Smooth muscle cell (in vitro differentiated cells): ENCODE measurements around the gene GIMAP1. TPM values are rescaled to one million over a fixed set of nuclear protein-coding genes. Genes with fewer than 3 reads are reported as not detected.
"Not testable (repeated sequence)": the region's sequence is repeated elsewhere in the genome, so short reads cannot be mapped to it uniquely, and the experiment has no call there.

Experiments
- DNase-seq: peaks from one replicate; lab custom pipeline; 2025; ENCODE audit not compliant: unreplicated experiment; lab: John Stamatoyannopoulos, UW
- H2AFZ ChIP-seq: fragments of 200-600 bp; sonication (generic); 2 replicates; pipeline ENCODE4 v1.6.0; 2016; ENCODE audit warnings: antibody characterized with exemption, low read depth, mild to moderate bottlenecking
- H3F3A ChIP-seq: fragments of 200-600 bp; sonication (generic); 2 replicates; pipeline ENCODE4 v1.6.0; 2017; ENCODE audit warnings: antibody characterized with exemption, low read depth
- H3K27ac ChIP-seq: fragments of 200-600 bp; sonication (generic); 2 replicates; pipeline ENCODE4 v1.5.1; 2016; ENCODE audit warnings: low read depth, mild to moderate bottlenecking
- H3K27me3 ChIP-seq: fragments of 200-600 bp; sonication (generic); 2 replicates; pipeline ENCODE4 v1.6.1; 2016; ENCODE audit warnings: low read depth, mild to moderate bottlenecking
- H3K36me3 ChIP-seq: fragments of 200-600 bp; sonication (generic); 2 replicates; pipeline ENCODE4 v1.5.1; 2016; ENCODE audit warnings: low read depth
- H3K4me1 ChIP-seq: fragments of 200-600 bp; sonication (generic); 2 replicates; pipeline ENCODE4 v1.5.1; 2016; ENCODE audit warnings: low read depth
- H3K4me2 ChIP-seq: fragments of 200-600 bp; sonication (generic); 2 replicates; pipeline ENCODE4 v1.6.0; 2016; ENCODE audit warnings: mild to moderate bottlenecking
- H3K4me3 ChIP-seq: fragments of 200-600 bp; sonication (generic); 2 replicates; pipeline ENCODE4 v1.5.1; 2016; ENCODE audit warnings: mild to moderate bottlenecking
- H3K79me2 ChIP-seq: fragments of 200-600 bp; sonication (generic); 2 replicates; pipeline ENCODE4 v1.6.0; 2016; ENCODE audit warnings: low read depth, mild to moderate bottlenecking
- H3K9ac ChIP-seq: fragments of 200-600 bp; sonication (generic); 2 replicates; pipeline ENCODE4 v1.6.0; 2016; ENCODE audit warnings: low read depth
- H3K9me3 ChIP-seq: fragments of 200-600 bp; sonication (generic); replicated peaks from 2 replicates; pipeline ENCODE4 v1.5.1; 2016; ENCODE audit warnings: low read depth
- H4K20me1 ChIP-seq: fragments of 200-600 bp; sonication (generic); 2 replicates; pipeline ENCODE4 v1.6.0; 2016; ENCODE audit warnings: low read depth
- CTCF ChIP-seq: fragments of 200-600 bp; sonication (generic); IDR thresholded peaks from 2 replicates; pipeline ENCODE4 v1.5.1; 2017; ENCODE audit warnings: borderline replicate concordance, mild to moderate bottlenecking, antibody characterized with exemption; ENCODE audit not compliant: insufficient read depth, poor library complexity, severe bottlenecking
- WGBS: methylation state at CpG from one replicate; pipeline ENCODE4 v1.1.7; 2016; ENCODE audit warnings: low lambda C conversion rate; 5-methylcytosine and 5-hydroxymethylcytosine counted together
- polyA plus RNA-seq: library from polyadenylated mRNA; unstranded; fragments of >200 nt; fragmentation: Nextera tagmentation; extraction: Ambion mirVana; gene quantifications from 2 replicates; pipeline ENCODE4 v1.2.1, GENCODE V29; 2016
- total RNA-seq: library from RNA; depleted of rRNA; stranded (reverse); fragments of >200 nt; gene quantifications from 2 replicates; pipeline ENCODE4 v1.2.3, GENCODE V29; 2014

GIMAP1 gene
- total and polyA plus RNA-seq, 2 experiments from 2014 or later: not detected

GRCh38 chr7:150675714-150676113 is 40.7 kb upstream of the GIMAP1 start:
- Histone ChIP-seq H3K4me1 (no peaks in the 10 kb centered on the region), H3K9ac (no peak overlapping the region), H4K20me1 (no peaks in the 10 kb centered on the region), H3K27me3 (no peaks in the 10 kb centered on the region), H3K4me2 (no peak overlapping the region), H3K79me2 (no peaks in the 10 kb centered on the region), H3F3A (no peaks in the 10 kb centered on the region), H2AFZ (no peak overlapping the region), H3K9me3 (no peaks in the 10 kb centered on the region), H3K36me3 (no peaks in the 10 kb centered on the region), H3K4me3 (no peak overlapping the region), H3K27ac (no peak overlapping the region)
- no peak for DNase-seq
- WGBS: 81% methylated on average over 2 of the region's 2 CpGs
- TF ChIP-seq CTCF: no peak

- not testable (repeated sequence) for H4K20me1 ChIP-seq, H3K9me3 ChIP-seq, H3K36me3 ChIP-seq, H3K9ac ChIP-seq, H3K4me2 ChIP-seq, H3F3A ChIP-seq, H2AFZ ChIP-seq, DNase-seq, H3K27me3 ChIP-seq, H3K27ac ChIP-seq, H3K4me1 ChIP-seq, H3K79me2 ChIP-seq, H3K4me3 ChIP-seq
Observed at GRCh38 chr7:150676276-150676675, 40.1 kb upstream of the GIMAP1 start.

- not testable (repeated sequence) for H3K4me3 ChIP-seq, H3K9ac ChIP-seq, DNase-seq, H2AFZ ChIP-seq, H3K79me2 ChIP-seq, H3K27me3 ChIP-seq, H3K36me3 ChIP-seq, H3F3A ChIP-seq, H3K27ac ChIP-seq, H3K9me3 ChIP-seq, H3K4me2 ChIP-seq, H4K20me1 ChIP-seq, H3K4me1 ChIP-seq
- 89% methylated on average over 3 of the region's 3 CpGs for WGBS
Observed at GRCh38 chr7:150676854-150677253, 39.6 kb upstream of the GIMAP1 start.

GRCh38 chr7:150678601-150679000 is 37.8 kb upstream of the GIMAP1 start:
- not testable (repeated sequence) for H3K4me3 ChIP-seq, H3K27me3 ChIP-seq, H3K9me3 ChIP-seq, H4K20me1 ChIP-seq, H3K9ac ChIP-seq, H2AFZ ChIP-seq, H3K79me2 ChIP-seq, H3K4me2 ChIP-seq, H3K4me1 ChIP-seq, H3K27ac ChIP-seq, H3K36me3 ChIP-seq, DNase-seq, H3F3A ChIP-seq
- 87% methylated on average over 11 of the region's 11 CpGs for WGBS

- H3K79me2 ChIP-seq, H3K4me1 ChIP-seq, H2AFZ ChIP-seq, H3K9ac ChIP-seq, H3K9me3 ChIP-seq, H3K36me3 ChIP-seq, DNase-seq, H3F3A ChIP-seq, H4K20me1 ChIP-seq, H3K4me2 ChIP-seq, H3K27ac ChIP-seq, H3K4me3 ChIP-seq, H3K27me3 ChIP-seq: not testable (repeated sequence)
- 59% methylated on average over 2 of the region's 2 CpGs for WGBS
Observed at GRCh38 chr7:150680364-150680763, 36.0 kb upstream of the GIMAP1 start.
